NT2/D1 (cell line): ENCODE measurements around the gene MBNL2.

Source experiments
- DNase-seq: peaks from one replicate; pipeline ENCODE4 v3.0.0-alpha.2; 2011; ENCODE audit warnings: low read depth, low spot score
- H3K27me3 ChIP-seq: 2 replicates; pipeline ENCODE4 v1.6.0; 2011; ENCODE audit warnings: mild to moderate bottlenecking; ENCODE audit not compliant: insufficient read length, insufficient read depth
- H3K36me3 ChIP-seq: 2 replicates; pipeline ENCODE4 v1.6.1; 2011; ENCODE audit warnings: mild to moderate bottlenecking, low read length, mixed read lengths; ENCODE audit not compliant: insufficient read depth, insufficient read length
- H3K4me1 ChIP-seq: 2 replicates; pipeline ENCODE4 v1.5.1; 2011; ENCODE audit not compliant: insufficient read depth, insufficient read length
- H3K4me3 ChIP-seq: 2 replicates; pipeline ENCODE4 v1.5.1; 2011; ENCODE audit warnings: low read depth; ENCODE audit not compliant: insufficient read length
- H3K9ac ChIP-seq: 2 replicates; pipeline ENCODE4 v1.6.0; 2011; ENCODE audit warnings: low read depth; ENCODE audit not compliant: insufficient read length
- H3K9me3 ChIP-seq: 2 replicates; pipeline ENCODE4 v1.5.1; 2011; ENCODE audit warnings: mild to moderate bottlenecking, low read length; ENCODE audit not compliant: insufficient read depth
- SUZ12 ChIP-seq: IDR thresholded peaks from 2 replicates; pipeline ENCODE4 v1.6.1; 2011; ENCODE audit not compliant: insufficient read length, insufficient read depth; ENCODE audit errors: extremely low read depth
- YY1 ChIP-seq: IDR thresholded peaks from 2 replicates; pipeline ENCODE4 v1.6.1; 2011; ENCODE audit not compliant: insufficient read length, insufficient read depth
- ZNF274 ChIP-seq: IDR thresholded peaks from 2 replicates; pipeline ENCODE4 v1.6.1; 2011; ENCODE audit warnings: mild to moderate bottlenecking, low read depth, low read length

The MBNL2 gene

DNA sequence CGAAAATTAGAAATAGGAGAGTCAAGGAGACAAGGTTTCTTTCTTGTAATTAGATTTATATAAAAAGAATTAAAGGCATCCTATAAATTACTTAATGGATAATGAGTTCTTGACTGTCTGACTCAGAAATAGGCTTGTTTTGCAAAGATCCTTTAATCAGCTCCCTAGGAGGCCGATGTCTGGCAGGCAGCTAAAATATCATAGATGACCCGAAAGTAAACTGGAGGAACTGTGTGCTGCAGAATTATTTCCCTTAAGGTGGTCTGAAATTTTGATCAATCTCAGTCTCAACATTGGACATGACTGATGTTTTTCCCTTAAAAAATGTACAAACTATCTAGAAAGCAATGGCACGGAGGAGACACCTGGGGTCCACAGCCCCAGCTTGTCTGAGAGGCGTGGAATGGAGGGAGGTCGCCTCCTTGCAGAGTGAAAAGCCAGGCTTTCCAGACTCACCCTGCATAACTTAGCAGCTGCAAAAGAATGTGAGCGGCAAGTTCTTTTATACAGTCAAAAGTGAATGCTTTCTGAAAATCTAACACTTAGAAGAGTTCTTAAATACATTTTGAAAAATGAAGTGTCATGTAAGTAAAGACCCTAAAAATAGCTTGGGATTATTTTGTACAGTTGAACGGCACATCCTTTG is 44.8 kb downstream of the MBNL2 start:
- H3K4me1 ChIP-seq = no peaks in the 10 kb centered on the region
- H3K9me3 ChIP-seq = no peaks in the 10 kb centered on the region
- H3K9ac ChIP-seq = no peak overlapping the region
- no peaks in the 10 kb centered on the region for H3K36me3 ChIP-seq
- DNase-seq = no peak
- peaks cover 3% of the 10 kb centered on the region for H3K27me3 ChIP-seq
- no peak overlapping the region for H3K4me3 ChIP-seq
- no peak for TF ChIP-seq ZNF274
- no peak for TF ChIP-seq SUZ12
- TF ChIP-seq YY1 = no peak

DNA sequence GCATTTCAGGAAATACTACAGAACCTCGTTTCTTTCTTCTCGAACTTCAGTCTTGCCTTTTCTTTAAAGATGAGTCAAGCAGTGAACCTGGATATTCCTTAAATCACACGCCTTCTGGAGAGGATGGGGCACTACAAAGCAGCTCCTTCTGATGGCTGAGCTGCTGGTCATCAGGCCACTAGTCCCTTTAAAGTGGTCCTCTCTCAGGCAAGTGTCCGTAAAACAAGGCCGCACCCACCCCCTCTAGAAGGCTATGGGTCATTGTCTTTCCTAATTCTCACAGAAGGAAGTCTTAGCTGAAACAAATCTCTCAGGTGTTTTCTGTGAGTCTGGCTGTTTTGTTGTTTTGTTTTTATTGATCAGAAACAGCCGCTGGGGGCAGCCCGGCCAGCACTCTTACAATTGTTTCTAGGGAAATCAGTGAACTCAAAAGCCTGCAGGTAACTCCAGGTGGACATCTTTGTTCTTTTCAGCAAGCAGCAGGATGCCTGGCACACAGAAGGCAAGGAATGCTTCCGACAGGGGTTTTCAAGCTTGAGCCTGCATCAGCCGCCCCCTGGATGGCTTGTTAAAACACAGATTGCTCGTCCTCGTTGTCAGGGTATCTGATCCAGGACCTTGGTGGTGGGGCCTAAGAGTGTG is 45.4 kb downstream of the MBNL2 start:
- no peak for DNase-seq
- TF ChIP-seq ZNF274 (no peak), YY1 (no peak), SUZ12 (no peak)
- Histone ChIP-seq H3K4me3 (no peak overlapping the region), H3K9me3 (no peaks in the 10 kb centered on the region), H3K27me3 (no peaks in the 10 kb centered on the region), H3K9ac (no peak overlapping the region), H3K4me1 (no peaks in the 10 kb centered on the region), H3K36me3 (no peaks in the 10 kb centered on the region)

DNA sequence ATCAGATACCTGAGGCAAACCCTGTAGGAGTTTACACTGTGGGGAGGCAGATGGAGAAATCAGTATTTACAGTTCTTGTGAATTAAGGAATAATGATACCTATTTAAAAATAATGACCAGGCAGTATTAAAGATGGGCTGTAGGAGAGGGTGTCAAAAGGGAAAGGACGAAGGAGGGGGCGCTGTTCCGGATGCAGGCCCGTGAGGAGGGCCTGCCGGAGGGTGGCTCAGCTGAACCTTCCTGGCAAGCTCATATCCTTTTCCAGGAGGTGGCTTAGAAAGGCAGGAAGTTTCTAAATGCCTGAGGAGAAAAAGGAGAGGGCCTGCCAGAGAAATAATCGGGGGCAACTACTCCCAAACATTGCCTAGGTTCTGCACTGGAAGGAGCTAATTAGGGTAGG is 46.6 kb downstream of the MBNL2 start:
- no peaks in the 10 kb centered on the region for H3K9me3 ChIP-seq
- no peaks in the 10 kb centered on the region for H3K4me1 ChIP-seq
- H3K4me3 ChIP-seq = no peak overlapping the region
- H3K9ac ChIP-seq = no peak overlapping the region
- no peaks in the 10 kb centered on the region for H3K27me3 ChIP-seq
- no peaks in the 10 kb centered on the region for H3K36me3 ChIP-seq
- no peak for DNase-seq
- TF ChIP-seq ZNF274 = no peak

DNA sequence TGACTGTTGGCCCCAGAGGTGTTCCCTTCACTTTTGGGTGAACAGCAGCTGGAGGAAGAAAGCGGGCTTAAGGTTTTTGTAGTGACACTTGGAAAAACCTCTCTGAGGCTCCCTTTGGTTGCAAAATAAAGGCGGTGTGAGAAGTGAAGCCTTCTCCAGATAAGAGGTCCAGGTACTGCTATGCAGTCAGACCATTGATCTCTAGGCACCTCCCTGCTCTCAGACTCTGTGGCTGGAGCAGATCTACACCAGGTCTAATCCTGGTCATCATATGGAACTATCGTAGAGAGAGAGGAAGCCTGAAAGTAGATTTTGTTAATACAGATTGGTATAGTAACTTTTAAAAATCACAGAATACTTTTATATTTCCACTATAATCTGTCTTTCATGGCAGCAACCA is 47.5 kb downstream of the MBNL2 start:
- TF ChIP-seq ZNF274 = no peak
- no peak for TF ChIP-seq SUZ12
- no peak for TF ChIP-seq YY1
- no peaks in the 10 kb centered on the region for H3K4me1 ChIP-seq
- no peaks in the 10 kb centered on the region for H3K27me3 ChIP-seq
- no peak for DNase-seq
- H3K4me3 ChIP-seq = no peak overlapping the region
- no peaks in the 10 kb centered on the region for H3K9me3 ChIP-seq
- no peaks in the 10 kb centered on the region for H3K36me3 ChIP-seq
- no peak overlapping the region for H3K9ac ChIP-seq

DNA sequence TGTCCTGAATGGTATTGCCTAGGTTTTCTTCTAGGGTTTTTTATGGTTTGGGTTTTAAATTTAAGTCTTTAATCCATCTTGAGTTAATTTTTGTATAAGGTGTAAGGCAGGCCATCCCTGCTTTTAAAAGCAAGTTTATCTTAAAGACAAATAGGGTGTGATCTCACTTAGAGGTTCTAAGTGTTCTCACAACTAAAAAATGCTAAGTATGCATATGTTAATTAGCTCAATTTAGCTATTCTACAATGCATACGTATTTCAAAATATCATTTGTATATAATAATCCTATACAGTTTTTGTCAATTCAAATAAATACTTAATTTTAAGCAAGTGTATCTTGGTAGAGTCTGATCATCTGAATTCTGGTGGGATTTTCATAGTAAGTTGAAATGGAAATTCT is 50.4 kb downstream of the MBNL2 start:
- Histone ChIP-seq H3K9ac (no peak overlapping the region), H3K36me3 (no peaks in the 10 kb centered on the region), H3K4me3 (no peak overlapping the region), H3K27me3 (no peaks in the 10 kb centered on the region), H3K4me1 (no peaks in the 10 kb centered on the region), H3K9me3 (no peaks in the 10 kb centered on the region)
- no peak for TF ChIP-seq YY1
- no peak for DNase-seq

DNA sequence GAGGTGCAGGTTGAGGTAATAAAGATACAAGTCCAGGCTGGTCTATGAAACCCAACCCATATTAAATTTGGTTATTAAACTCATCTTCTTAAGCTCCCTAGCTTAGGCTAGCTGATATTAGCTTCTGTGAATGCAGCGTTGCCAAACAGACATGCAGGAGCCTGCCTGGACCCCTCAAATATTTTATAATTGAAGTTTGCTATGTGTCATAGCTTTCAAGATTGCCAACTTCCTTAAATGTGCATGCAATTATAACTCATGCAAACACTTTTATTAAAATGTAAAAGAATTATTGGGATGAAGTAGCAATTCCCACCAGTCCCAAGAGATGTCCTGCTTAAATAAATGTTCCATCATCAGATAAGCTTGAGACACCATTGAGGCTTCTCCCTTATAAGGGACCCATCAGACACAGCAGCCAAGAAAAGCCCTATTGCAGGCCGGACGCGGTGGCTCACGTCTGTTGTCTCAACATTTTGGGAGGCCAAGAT is 51.3 kb downstream of the MBNL2 start:
- TF ChIP-seq ZNF274 (no peak), YY1 (no peak), SUZ12 (no peak)
- H3K36me3 ChIP-seq = no peaks in the 10 kb centered on the region
- no peak overlapping the region for H3K4me3 ChIP-seq
- H3K9me3 ChIP-seq = no peaks in the 10 kb centered on the region
- no peaks in the 10 kb centered on the region for H3K4me1 ChIP-seq
- no peak overlapping the region for H3K9ac ChIP-seq
- no peak for DNase-seq
- no peaks in the 10 kb centered on the region for H3K27me3 ChIP-seq

DNA sequence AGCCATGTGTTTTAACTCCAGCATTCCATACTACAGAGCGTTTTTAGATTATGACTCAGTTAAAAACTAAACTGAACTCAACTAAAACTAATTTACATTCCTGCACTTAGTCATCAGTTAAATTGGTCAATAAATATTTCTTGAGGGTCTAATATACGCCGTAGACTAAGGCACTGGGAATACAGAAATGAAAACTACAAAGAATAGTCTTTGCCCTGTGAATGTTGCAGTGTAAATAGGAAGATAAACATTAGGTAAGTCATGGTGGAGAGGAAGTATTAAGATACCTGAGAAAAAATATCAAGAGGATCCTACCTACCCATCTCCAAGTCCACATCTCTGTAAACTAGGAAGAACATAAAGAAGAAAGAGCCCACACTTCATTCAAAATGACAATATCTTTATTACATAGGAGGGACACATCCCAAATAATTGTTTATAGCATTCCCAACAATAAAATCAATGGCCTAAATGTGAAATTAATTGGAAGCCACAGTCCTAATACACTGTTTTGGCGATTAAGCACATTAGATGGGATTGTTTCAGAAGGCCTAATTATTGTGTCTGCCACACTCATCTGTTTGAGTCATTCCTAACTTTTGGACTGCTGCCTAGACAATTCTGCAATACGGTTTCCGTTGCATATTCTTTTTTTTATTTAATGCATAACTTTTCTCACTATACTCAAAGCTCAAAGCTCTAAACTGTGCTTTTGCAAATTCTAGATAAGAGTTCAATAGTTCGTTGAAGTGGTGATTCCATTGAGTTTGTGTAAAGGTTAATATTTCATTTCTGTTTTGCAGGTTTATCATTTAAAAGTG is 52.9 kb downstream of the MBNL2 start:
- no peak for DNase-seq
- Histone ChIP-seq H3K4me3 (no peak overlapping the region), H3K4me1 (no peaks in the 10 kb centered on the region), H3K9ac (no peak overlapping the region), H3K36me3 (no peaks in the 10 kb centered on the region), H3K27me3 (no peaks in the 10 kb centered on the region), H3K9me3 (no peaks in the 10 kb centered on the region)
- TF ChIP-seq YY1 (no peak), SUZ12 (no peak), ZNF274 (no peak)
